ENCODE data around the gene SAP25. TPM values are rescaled to one million over a fixed set of nuclear protein-coding genes. Genes with fewer than 3 reads are reported as not detected.

Gene SAP25
- total RNA-seq, 2 donors from 2014 or later, result 0.81 to 1.1 TPM

DNA sequence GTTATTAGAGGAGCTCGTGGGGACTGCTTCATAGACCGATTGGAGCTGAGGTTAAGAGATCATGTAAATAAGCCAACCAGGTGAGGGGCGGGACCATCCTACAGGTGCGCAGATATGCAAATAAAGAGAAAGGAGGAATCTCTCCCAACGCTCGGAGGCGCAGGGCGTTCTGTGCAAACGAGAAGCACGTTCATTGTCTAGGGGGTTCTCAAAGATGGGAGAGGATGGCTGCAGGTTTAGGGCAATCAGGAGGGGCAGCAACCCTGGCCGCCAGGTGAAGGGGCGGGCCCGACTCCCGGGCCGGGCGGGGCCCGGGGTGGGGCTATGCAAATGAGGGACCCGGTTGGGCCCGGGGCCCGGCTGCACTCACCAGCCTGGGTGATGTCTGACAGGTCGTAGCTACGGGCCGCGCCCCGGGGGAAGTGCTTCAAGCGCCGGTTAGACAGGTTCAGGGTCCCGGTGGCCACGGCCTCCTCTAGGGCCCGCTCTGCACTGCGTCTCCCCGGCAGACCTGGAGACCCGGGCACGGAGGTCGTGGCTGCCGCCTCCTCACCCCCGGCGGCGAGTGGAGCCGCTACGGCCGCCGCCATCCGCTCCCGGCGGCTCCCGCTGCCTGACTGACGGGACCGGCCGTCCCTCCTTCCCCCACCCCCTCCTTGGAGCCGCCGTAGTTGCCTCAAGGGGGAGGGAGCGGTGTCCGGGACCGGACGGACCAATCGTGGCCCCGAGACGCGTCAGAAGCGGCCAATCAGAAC is 12.0 kb upstream of the SAP25 start, which contains the start of gene LRCH4:
Gene LRCH4, minus strand, starts transcription at position 619 of the 755 bp plus-strand sequence. Its CDS starts 29 bp downstream, at position 590.
- Histone ChIP-seq H3K27me3 (replicated peaks; ENCODE audit: insufficient read depth) (no peaks in the 10 kb centered on the region), H3K4me1 (ENCODE audit: control insufficient read depth in 1 of 2, low read depth in 2 of 2) (peaks cover 10 to 35% of the 10 kb centered on the region in 2 donors), H3K9me3 (no peaks in the 10 kb centered on the region), H3K36me3 (peaks cover 13% of the 10 kb centered on the region), H3K27ac (peak within 1 kb of the TSS; percentile 85 to 86), H3K4me3 (peak within 1 kb of the TSS; percentile 94)
- DNase-seq (ENCODE audit: low spot score) (no peak), ATAC-seq (ENCODE audit: insufficient number of reproducible peaks, low FRiP score, low read depth) (no peak)
- TF ChIP-seq, protein P1, sequence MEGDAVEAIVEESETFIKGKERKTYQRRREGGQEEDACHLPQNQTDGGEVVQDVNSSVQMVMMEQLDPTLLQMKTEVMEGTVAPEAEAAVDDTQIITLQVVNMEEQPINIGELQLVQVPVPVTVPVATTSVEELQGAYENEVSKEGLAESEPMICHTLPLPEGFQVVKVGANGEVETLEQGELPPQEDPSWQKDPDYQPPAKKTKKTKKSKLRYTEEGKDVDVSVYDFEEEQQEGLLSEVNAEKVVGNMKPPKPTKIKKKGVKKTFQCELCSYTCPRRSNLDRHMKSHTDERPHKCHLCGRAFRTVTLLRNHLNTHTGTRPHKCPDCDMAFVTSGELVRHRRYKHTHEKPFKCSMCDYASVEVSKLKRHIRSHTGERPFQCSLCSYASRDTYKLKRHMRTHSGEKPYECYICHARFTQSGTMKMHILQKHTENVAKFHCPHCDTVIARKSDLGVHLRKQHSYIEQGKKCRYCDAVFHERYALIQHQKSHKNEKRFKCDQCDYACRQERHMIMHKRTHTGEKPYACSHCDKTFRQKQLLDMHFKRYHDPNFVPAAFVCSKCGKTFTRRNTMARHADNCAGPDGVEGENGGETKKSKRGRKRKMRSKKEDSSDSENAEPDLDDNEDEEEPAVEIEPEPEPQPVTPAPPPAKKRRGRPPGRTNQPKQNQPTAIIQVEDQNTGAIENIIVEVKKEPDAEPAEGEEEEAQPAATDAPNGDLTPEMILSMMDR (IDR thresholded peaks at IDR 0.05), result no peak

GRCh38 chr7:100584683-100585510 is 11.2 kb upstream of the SAP25 start:
- ATAC-seq (ENCODE audit: insufficient number of reproducible peaks, low FRiP score, low read depth), result no peak
- peak overlapping the region; percentile 94 for H3K4me3 ChIP-seq
- H3K9me3 ChIP-seq, result no peaks in the 10 kb centered on the region
- H3K27me3 ChIP-seq (replicated peaks; ENCODE audit: insufficient read depth), result no peaks in the 10 kb centered on the region
- H3K4me1 ChIP-seq (ENCODE audit: control insufficient read depth in 1 of 2, low read depth in 2 of 2), result peaks cover 10 to 32% of the 10 kb centered on the region in 2 donors
- peak overlapping the region in 1 of 2 donors; percentile 86 for H3K27ac ChIP-seq
- DNase-seq (ENCODE audit: low spot score), result no peak
- H3K36me3 ChIP-seq, result peaks cover 16% of the 10 kb centered on the region
- TF ChIP-seq, protein P1 (IDR thresholded peaks at IDR 0.05), result no peak

DNA sequence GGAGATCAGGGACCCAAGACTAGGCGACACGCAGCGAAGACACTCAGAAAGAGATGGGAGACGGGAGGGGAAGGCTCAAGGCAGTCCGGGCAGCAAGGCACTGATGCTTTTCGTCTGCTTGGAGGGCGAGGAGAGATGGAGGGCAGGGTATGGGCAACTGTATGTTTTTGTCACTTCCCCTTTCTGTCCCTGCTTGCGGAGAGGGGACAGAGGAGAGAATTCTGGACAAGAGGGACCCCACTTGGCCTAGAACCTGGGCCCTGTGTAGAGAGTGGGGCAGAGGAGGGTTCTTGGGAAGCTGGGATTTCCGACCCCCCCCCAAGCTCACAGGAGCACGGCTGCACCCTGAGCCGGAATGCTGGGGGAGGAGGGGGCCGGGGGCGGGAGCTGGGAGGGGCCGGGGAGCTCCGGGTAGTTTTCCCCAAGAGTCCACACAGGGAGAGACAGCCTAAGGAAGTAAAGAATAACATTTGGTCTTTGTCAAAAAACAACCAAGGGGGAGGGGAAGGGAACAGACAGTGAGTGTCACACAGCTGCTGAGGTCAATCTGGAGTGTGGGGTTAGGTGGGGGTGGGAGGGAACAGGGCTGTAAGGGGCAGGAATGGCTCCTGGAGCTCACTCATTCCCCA is 10.5 kb upstream of the SAP25 start:
- no peak overlapping the region for H3K27ac ChIP-seq
- TF ChIP-seq, protein P1 (IDR thresholded peaks at IDR 0.05), result no peak
- DNase-seq (ENCODE audit: low spot score) (no peak), ATAC-seq (ENCODE audit: insufficient number of reproducible peaks, low FRiP score, low read depth) (no peak)
- peak overlapping the region; percentile 94 for H3K4me3 ChIP-seq
- H3K36me3 ChIP-seq, result peaks cover 21% of the 10 kb centered on the region
- peaks cover 10 to 32% of the 10 kb centered on the region in 2 donors for H3K4me1 ChIP-seq (ENCODE audit: control insufficient read depth in 1 of 2, low read depth in 2 of 2)
- no peaks in the 10 kb centered on the region for H3K27me3 ChIP-seq (replicated peaks; ENCODE audit: insufficient read depth)
- H3K9me3 ChIP-seq, result no peaks in the 10 kb centered on the region

DNA sequence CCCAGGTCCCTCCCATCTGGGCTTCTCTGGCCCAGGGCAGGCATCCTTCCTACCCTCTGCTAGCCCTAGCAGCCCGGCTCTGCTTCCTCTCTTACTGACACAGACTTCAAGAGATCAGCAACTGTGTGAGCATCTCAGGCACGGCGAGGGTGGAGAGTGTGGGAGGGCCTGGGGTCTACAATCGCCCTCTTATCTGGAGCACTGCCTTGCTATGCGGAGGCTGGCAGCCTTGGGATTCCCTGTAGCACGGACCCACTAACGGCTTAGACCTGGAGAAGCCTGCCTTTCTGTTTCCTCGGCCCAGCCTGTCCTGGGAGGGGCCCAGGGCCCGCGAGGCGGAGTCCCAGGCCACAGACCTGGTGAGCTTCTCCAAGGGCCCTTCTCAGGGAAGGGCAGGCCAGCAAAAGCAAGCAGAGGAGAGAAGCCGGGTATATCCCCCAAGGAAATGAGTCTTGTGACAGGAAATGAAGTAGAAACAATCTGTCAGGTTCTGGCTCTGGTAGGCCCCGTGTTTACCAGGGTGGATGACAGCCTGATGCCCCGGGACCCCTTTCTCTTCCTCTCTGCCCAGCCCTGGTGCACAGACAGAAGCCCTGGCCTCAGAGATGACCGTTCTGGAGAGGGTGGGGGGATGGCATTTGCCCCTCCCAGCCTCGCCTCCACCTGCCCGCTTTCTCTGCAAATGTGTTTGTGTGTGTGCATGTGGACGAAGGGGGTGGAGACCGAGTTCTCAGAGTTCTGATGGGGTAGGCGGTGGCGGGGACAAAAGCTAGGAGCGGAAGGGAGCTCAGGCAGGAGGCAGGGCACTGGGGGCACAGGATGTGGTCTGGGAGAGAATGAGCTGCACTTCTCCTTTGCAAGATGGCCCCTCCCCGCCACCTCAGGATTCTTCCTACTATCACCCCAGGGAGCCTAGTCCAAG is 9.7 kb upstream of the SAP25 start:
- TF ChIP-seq, protein P1 (IDR thresholded peaks at IDR 0.05), result no peak
- no peak for ATAC-seq (ENCODE audit: insufficient number of reproducible peaks, low FRiP score, low read depth)
- DNase-seq (ENCODE audit: low spot score), result no peak
- H3K4me1 ChIP-seq (ENCODE audit: control insufficient read depth in 1 of 2, low read depth in 2 of 2), result peaks cover 10 to 32% of the 10 kb centered on the region in 2 donors
- no peaks in the 10 kb centered on the region for H3K9me3 ChIP-seq
- H3K36me3 ChIP-seq, result peaks cover 29% of the 10 kb centered on the region
- no peaks in the 10 kb centered on the region for H3K27me3 ChIP-seq (replicated peaks; ENCODE audit: insufficient read depth)
- H3K27ac ChIP-seq, result no peak overlapping the region
- peak overlapping the region; percentile 94 for H3K4me3 ChIP-seq
